GM23338 (cell line): Measurements from ENCODE around the gene UNC5A. TPM values are rescaled to one million over a fixed set of nuclear protein-coding genes. Genes with fewer than 3 reads are reported as not detected.

ENCODE experiments used
- ATAC-seq: fragments of 200-7000 bp; cut with Tn5 transposase; 3 replicates; pipeline ENCODE4 v1.9.1; 2020
- DNase-seq: peaks from one replicate; pipeline ENCODE4 v3.0.0-alpha.2; 2015; ENCODE audit warnings: low spot score
- H2AFZ ChIP-seq: fragments of 200-600 bp; sonication (generic); 2 replicates; pipeline ENCODE4 v1.8.0; 2016; ENCODE audit warnings: antibody characterized with exemption, mild to moderate bottlenecking, moderate library complexity
- H3F3A ChIP-seq: fragments of 200-600 bp; sonication (generic); replicated peaks from 2 replicates; pipeline ENCODE4 v1.8.0; 2017; ENCODE audit warnings: antibody characterized with exemption, mixed run types, low read depth
- H3K27ac ChIP-seq: fragments of 200-600 bp; sonication (generic); 2 replicates; pipeline ENCODE4 v1.6.1; 2016; ENCODE audit warnings: low read depth
- H3K27me3 ChIP-seq: fragments of 200-600 bp; sonication (generic); 2 replicates; pipeline ENCODE4 v1.8.0; 2016; ENCODE audit warnings: mild to moderate bottlenecking, mixed run types, moderate library complexity; ENCODE audit not compliant: insufficient read depth
- H3K36me3 ChIP-seq: fragments of 200-600 bp; sonication (generic); 2 replicates; pipeline ENCODE4 v1.8.0; 2016; ENCODE audit warnings: mild to moderate bottlenecking; ENCODE audit not compliant: insufficient read depth
- H3K4me1 ChIP-seq: fragments of 200-600 bp; sonication (generic); 2 replicates; pipeline ENCODE4 v1.8.0; 2016; ENCODE audit warnings: mild to moderate bottlenecking, moderate library complexity; ENCODE audit not compliant: insufficient read depth
- H3K4me2 ChIP-seq: fragments of 200-600 bp; sonication (generic); 2 replicates; pipeline ENCODE4 v1.7.1; 2017; ENCODE audit warnings: mixed run types
- H3K4me3 ChIP-seq: fragments of 200-600 bp; sonication (generic); 2 replicates; pipeline ENCODE4 v1.6.1; 2016; ENCODE audit warnings: mixed run types
- H3K79me2 ChIP-seq: fragments of 200-600 bp; sonication (generic); replicated peaks from 2 replicates; pipeline ENCODE4 v1.8.0; 2017; ENCODE audit warnings: mild to moderate bottlenecking; ENCODE audit not compliant: insufficient read depth
- H3K9me2 ChIP-seq: fragments of 200-600 bp; sonication (generic); 2 replicates; pipeline ENCODE4 v1.8.0; 2017; ENCODE audit not compliant: insufficient read depth
- H4K20me1 ChIP-seq: fragments of 200-600 bp; sonication (generic); replicated peaks from 2 replicates; pipeline ENCODE4 v1.8.0; 2017; ENCODE audit warnings: mild to moderate bottlenecking; ENCODE audit not compliant: insufficient read depth
- H3K27ac Mint-ChIP-seq: 2 replicates; pipeline ENCODE4 v1.8.0; 2020; ENCODE audit warnings: inconsistent platforms, mild to moderate bottlenecking, moderate library complexity, mixed read lengths
- H3K27me3 Mint-ChIP-seq: 3 replicates; pipeline ENCODE4 v1.8.0; 2022; ENCODE audit warnings: low read depth, mild to moderate bottlenecking, moderate library complexity, mixed read lengths, inconsistent platforms; ENCODE audit not compliant: insufficient read depth, poor library complexity
- H3K36me3 Mint-ChIP-seq: 3 replicates; pipeline ENCODE4 v1.8.0; 2021; ENCODE audit warnings: low read depth, mild to moderate bottlenecking, inconsistent platforms, moderate library complexity, mixed read lengths
- H3K4me1 Mint-ChIP-seq: 3 replicates; pipeline ENCODE4 v1.8.0; 2020; ENCODE audit warnings: mild to moderate bottlenecking, inconsistent platforms, mixed read lengths
- H3K4me3 Mint-ChIP-seq: 3 replicates; pipeline ENCODE4 v1.8.0; 2021; ENCODE audit warnings: moderate library complexity, mild to moderate bottlenecking, inconsistent platforms, mixed read lengths
- H3K9me3 Mint-ChIP-seq: 3 replicates; pipeline ENCODE4 v1.8.0; 2020; ENCODE audit warnings: moderate library complexity, mild to moderate bottlenecking, inconsistent platforms, mixed read lengths
- ETS1 ChIP-seq: IDR thresholded peaks from 2 replicates; pipeline ENCODE4 v1.6.1; 2016; ENCODE audit warnings: antibody characterized with exemption
- POLR2AphosphoS5 ChIP-seq: IDR thresholded peaks from 2 replicates; pipeline ENCODE4 v1.6.1; 2016; ENCODE audit warnings: antibody characterized with exemption, low read depth
- REST ChIP-seq: IDR thresholded peaks from one replicate; pipeline ENCODE4 v1.6.1; 2018; ENCODE audit warnings: antibody characterized with exemption; ENCODE audit not compliant: unreplicated experiment
- ZNF462 ChIP-seq: fragments of 250-450 bp; sonication (Bioruptor Pico); IDR thresholded peaks from 2 replicates; pipeline ENCODE4 v1.5.0; 2020; ENCODE audit warnings: mild to moderate bottlenecking, moderate library complexity
- polyA plus RNA-seq: library from polyadenylated mRNA; unstranded; fragments of >200 nt; fragmentation: Nextera tagmentation; extraction: Ambion mirVana; gene quantifications from 2 replicates; pipeline ENCODE4 v1.2.1, GENCODE V29; 2016
- total RNA-seq: library from RNA; depleted of rRNA; stranded (reverse); fragments of >200 nt; shearing (Covaris generic); gene quantifications from 2 replicates; pipeline ENCODE4 v1.2.3, GENCODE V29; 2014

The UNC5A gene
- total and polyA plus RNA-seq, 2 experiments from 2014 or later: 0.92 to 3.9 TPM

GRCh38 chr5:176832162-176832561, 21.8 kb downstream of the UNC5A start (continued):
- TF ChIP-seq ZNF462 (CRISPR knock-in tag): no peak

GRCh38 chr5:176833286-176833685, 22.9 kb downstream of the UNC5A start:
- H3K27ac Mint-ChIP-seq: no peak overlapping the region
- Histone ChIP-seq H3K4me2 (no peak overlapping the region), H3K4me3 (no peak overlapping the region), H3F3A (no peaks in the 10 kb centered on the region), H3K9me2 (no peaks in the 10 kb centered on the region), H3K27me3 (peaks cover 6% of the 10 kb centered on the region), H3K27ac (no peak overlapping the region), H3K36me3 (no peaks in the 10 kb centered on the region), H3K79me2 (no peaks in the 10 kb centered on the region), H4K20me1 (peaks cover 5% of the 10 kb centered on the region), H2AFZ (no peak overlapping the region), H3K4me1 (no peaks in the 10 kb centered on the region)
- H3K9me3 Mint-ChIP-seq: no peaks in the 10 kb centered on the region
- no peak overlapping the region for H3K4me3 Mint-ChIP-seq
- H3K36me3 Mint-ChIP-seq: no peaks in the 10 kb centered on the region
- ATAC-seq: no peak
- peaks cover 22% of the 10 kb centered on the region for H3K27me3 Mint-ChIP-seq
- no peak for DNase-seq
- peaks cover 6% of the 10 kb centered on the region; the same call in 1 of the 3 replicates for H3K4me1 Mint-ChIP-seq
- no peak for TF ChIP-seq ETS1
- TF ChIP-seq REST: no peak
- no peak for TF ChIP-seq POLR2AphosphoS5
- TF ChIP-seq ZNF462 (CRISPR knock-in tag): no peak
